ENCODE measurements around the gene SERF2. TPM values are rescaled to one million over a fixed set of nuclear protein-coding genes. Genes with fewer than 3 reads are reported as not detected.
"Not testable (repeated sequence)": the region's sequence is repeated elsewhere in the genome, so short reads cannot be mapped to it uniquely, and the experiment has no call there.

SERF2 gene
- total and polyA plus RNA-seq, 2 of the 8 experiments (the other 6 are each of a cell fraction or from before 2014, with no cell fraction given) = 655 to 999 TPM

DNA sequence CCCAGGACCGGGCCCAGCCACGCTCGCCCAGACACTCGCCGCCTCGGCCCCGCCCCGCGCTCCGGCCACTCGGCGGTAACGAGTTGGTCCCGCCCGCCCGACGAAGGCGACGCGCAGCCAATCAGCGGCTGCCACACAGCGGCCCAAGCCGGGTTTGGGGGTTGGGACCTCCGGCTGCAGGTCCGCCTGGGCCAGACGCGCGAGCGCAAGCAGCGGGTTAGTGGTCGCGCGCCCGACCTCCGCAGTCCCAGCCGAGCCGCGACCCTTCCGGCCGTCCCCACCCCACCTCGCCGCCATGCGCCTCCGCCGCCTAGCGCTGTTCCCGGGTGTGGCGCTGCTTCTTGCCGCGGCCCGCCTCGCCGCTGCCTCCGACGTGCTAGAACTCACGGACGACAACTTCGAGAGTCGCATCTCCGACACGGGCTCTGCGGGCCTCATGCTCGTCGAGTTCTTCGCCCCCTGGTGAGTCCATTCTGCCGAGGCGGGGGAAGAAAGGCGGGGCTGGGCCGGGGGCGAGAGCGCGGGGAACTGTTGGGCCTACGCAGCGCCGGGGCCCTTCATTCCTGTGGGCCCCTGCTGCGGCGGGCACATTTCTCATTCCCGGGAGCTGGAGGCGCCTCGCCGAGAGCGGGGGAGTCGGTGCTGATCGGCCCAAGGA is 45.7 kb upstream of the SERF2 start, which contains the start of gene PDIA3 (continued):
- TF ChIP-seq, protein P1, sequence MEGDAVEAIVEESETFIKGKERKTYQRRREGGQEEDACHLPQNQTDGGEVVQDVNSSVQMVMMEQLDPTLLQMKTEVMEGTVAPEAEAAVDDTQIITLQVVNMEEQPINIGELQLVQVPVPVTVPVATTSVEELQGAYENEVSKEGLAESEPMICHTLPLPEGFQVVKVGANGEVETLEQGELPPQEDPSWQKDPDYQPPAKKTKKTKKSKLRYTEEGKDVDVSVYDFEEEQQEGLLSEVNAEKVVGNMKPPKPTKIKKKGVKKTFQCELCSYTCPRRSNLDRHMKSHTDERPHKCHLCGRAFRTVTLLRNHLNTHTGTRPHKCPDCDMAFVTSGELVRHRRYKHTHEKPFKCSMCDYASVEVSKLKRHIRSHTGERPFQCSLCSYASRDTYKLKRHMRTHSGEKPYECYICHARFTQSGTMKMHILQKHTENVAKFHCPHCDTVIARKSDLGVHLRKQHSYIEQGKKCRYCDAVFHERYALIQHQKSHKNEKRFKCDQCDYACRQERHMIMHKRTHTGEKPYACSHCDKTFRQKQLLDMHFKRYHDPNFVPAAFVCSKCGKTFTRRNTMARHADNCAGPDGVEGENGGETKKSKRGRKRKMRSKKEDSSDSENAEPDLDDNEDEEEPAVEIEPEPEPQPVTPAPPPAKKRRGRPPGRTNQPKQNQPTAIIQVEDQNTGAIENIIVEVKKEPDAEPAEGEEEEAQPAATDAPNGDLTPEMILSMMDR (IDR thresholded peaks at IDR 0.05; ENCODE audit: control extremely low read depth in 1 of 3, insufficient read depth in 1 of 3, low read depth in 1 of 3, low read length in 3 of 3) = peak in 1 of 3 experiments; percentile 3; a peak in 2 of 4 replicates
- peak; percentile 84 for TF ChIP-seq TAF7 (optimal IDR thresholded peaks at IDR 0.05; ENCODE audit: borderline replicate concordance, low read depth, low read length)
- TF ChIP-seq TBP (IDR thresholded peaks at IDR 0.05; ENCODE audit: low read depth, low read length) = peak; percentile 93
- peak; percentile 93 for TF ChIP-seq POLR2AphosphoS5 (IDR thresholded peaks at IDR 0.05; ENCODE audit: low read depth, low read length)
- 0 out of 4 replicates have a peak, but pooled peaks of 1 of the 2 experiments have one; percentile 40 for TF ChIP-seq SIN3A (conservative IDR thresholded peaks at IDR 0.05 in 1 of 2, IDR thresholded peaks at IDR 0.05 in 1 of 2; ENCODE audit: low read depth in 1 of 2, low read length in 2 of 2)

DNA sequence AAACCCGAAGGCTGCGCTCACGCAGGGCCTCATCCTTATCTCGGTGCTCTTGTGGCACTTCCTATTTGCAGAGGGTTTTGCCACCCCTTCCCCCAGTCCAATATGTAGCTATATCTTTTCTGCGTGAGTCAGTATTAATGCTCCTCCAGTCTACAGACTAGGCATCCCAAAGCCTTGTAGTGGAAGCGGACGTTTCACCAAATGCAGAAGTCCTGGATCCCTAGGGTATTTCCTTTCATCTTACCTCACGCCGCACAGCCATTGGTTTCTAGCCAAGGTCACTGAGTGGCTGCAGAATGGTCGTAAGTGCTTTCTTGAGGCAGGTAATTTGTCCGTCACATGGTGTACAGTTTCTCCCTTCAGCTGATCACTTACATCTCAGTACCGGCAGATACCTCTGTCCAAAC is 45.2 kb upstream of the SERF2 start:
- H4K91ac ChIP-seq (replicated peaks; ENCODE audit: insufficient read length, low read length); H4K8ac ChIP-seq (ENCODE audit: extremely low read depth, insufficient read depth, low read length); H2AFZ ChIP-seq (ENCODE audit: low read length); H3K18ac ChIP-seq (ENCODE audit: extremely low read depth, low read length); H2BK12ac ChIP-seq (ENCODE audit: low read depth, low read length); H3K4ac ChIP-seq (replicated peaks; ENCODE audit: insufficient read length, low read depth, low read length); H2BK15ac ChIP-seq (ENCODE audit: low read length); CTCF ChIA-PET (ENCODE audit: partially characterized antibody); H3K23ac ChIP-seq (ENCODE audit: insufficient read length); H3K36me3 ChIP-seq (ENCODE audit: control insufficient read depth in 2 of 4, insufficient read depth in 4 of 4, low read length in 3 of 4); H2BK120ac ChIP-seq (replicated peaks; ENCODE audit: low read depth, low read length); H3K23me2 ChIP-seq (ENCODE audit: low read depth, low read length); H3K27me3 ChIP-seq (replicated peaks in 1 of 4; ENCODE audit: control insufficient read depth in 3 of 4, extremely low read depth in 1 of 4, insufficient read depth in 3 of 4, low read length in 3 of 4); H3K9me3 ChIP-seq (ENCODE audit: insufficient read depth in 2 of 2, low read depth in 1 of 2, low read length in 1 of 2); DNase-seq (ENCODE audit: low read depth in 1 of 2, low spot score in 2 of 2); H2BK20ac ChIP-seq (ENCODE audit: low read length); H2AK5ac ChIP-seq (ENCODE audit: low read depth, low read length); H3K4me1 ChIP-seq (replicated peaks in 1 of 4; ENCODE audit: control insufficient read depth in 3 of 4, insufficient read depth in 4 of 4, low read length in 3 of 4); H3K14ac ChIP-seq (ENCODE audit: insufficient read length); H3K79me1 ChIP-seq (ENCODE audit: low read depth, low read length): not testable (repeated sequence)
- peak overlapping the region; percentile 90 for H4K5ac ChIP-seq (ENCODE audit: insufficient read length, low read depth, low read length)
- peaks cover 7 to 13% of the 10 kb centered on the region in 2 experiments for H4K20me1 ChIP-seq (replicated peaks in 1 of 2; ENCODE audit: control insufficient read depth in 1 of 2, insufficient read depth in 2 of 2, low read length in 2 of 2)
- peak overlapping the region; percentile 61 to 73 for H3K4me2 ChIP-seq (ENCODE audit: insufficient read depth in 1 of 2, low read depth in 2 of 2, low read length in 2 of 2)
- peak overlapping the region; percentile 77 for H3K56ac ChIP-seq (replicated peaks; ENCODE audit: insufficient read length, low read depth, low read length)
- peak; percentile 32 for FAIRE-seq
- H3K79me2 ChIP-seq (ENCODE audit: control insufficient read depth in 1 of 2, insufficient read depth in 2 of 2, low read length in 2 of 2) = peaks cover 7 to 53% of the 10 kb centered on the region in 2 experiments
- WGBS, 2 experiments (ENCODE audit: extremely low coverage in 1 of 2, insufficient coverage in 1 of 2, insufficient read length in 1 of 2, insufficient replicate concordance in 2 of 2, low coverage in 1 of 2, low lambda C conversion rate in 2 of 2, missing lambda C conversion rate in 1 of 2) = 4% methylated on average over 12 of the region's 12 CpGs; no CpG with 5 or more reads in 1 of the 2 experiments
- POLR2A ChIA-PET (ENCODE audit: partially characterized antibody) = interaction anchor here (1.0 to 2.1 kb wide), 6 partner anchors 9 to 254 kb away, joined by 3 to 8 read pairs (median 5); partner anchors contain the start of genes HYPK, SERINC4 and TP53BP1
- H3K4me3 ChIP-seq (ENCODE audit: extremely low read depth in 1 of 4, insufficient read depth in 2 of 4, low read depth in 3 of 4, low read length in 4 of 4) = peak overlapping the region; percentile 81 to 92 (median 88)
- H3K9ac ChIP-seq (replicated peaks in 1 of 4; ENCODE audit: extremely low read depth in 1 of 4, low read depth in 3 of 4, low read length in 3 of 4) = peak overlapping the region; percentile 83 to 95 (median 90)
- H3K27ac ChIP-seq (ENCODE audit: low read depth, low read length) = peak overlapping the region; percentile 94
- peak overlapping the region; percentile 75 for H2BK5ac ChIP-seq (ENCODE audit: low read depth, low read length)
